ENCODE results near the gene NSF.

NSF gene

GRCh38 chr17:46803544-46803943 lies 213.1 kb downstream of the NSF start:
- ChIA-PET POLR2A (no interaction called here), CTCF (interaction anchor here (0.6 to 0.8 kb wide), 3 partner anchors 30 to 70 kb away, joined by 3 read pairs; no protein-coding TSS in a partner anchor)
- Histone ChIP-seq H3K4me1 (ENCODE audit: control insufficient read depth, insufficient read depth, low read length) (no peaks in the 10 kb centered on the region), H3K4me3 (ENCODE audit: low read depth, low read length) (no peak overlapping the region), H3K27ac (ENCODE audit: extremely low read depth, low read depth, low read length) (no peak overlapping the region), H3K9me3 (ENCODE audit: control insufficient read depth, insufficient read depth, low read depth, low read length) (no peaks in the 10 kb centered on the region), H3K36me3 (ENCODE audit: control insufficient read depth in 2 of 2, insufficient read depth in 1 of 2, low read length in 2 of 2) (no peaks in the 10 kb centered on the region)
- TF ChIP-seq ZNF391 (tag by site-specific recombination; IDR thresholded peaks at IDR 0.05; ENCODE audit: borderline replicate concordance, low read depth), result no peak
- TF ChIP-seq ZNF140 (tag by site-specific recombination; IDR thresholded peaks at IDR 0.05), result no peak
- no peak for TF ChIP-seq IKZF3 (tag by site-specific recombination; IDR thresholded peaks at IDR 0.05)
- TF ChIP-seq SALL2 (tag by site-specific recombination; IDR thresholded peaks at IDR 0.05; ENCODE audit: borderline replicate concordance), result no peak
- no peak for TF ChIP-seq ZNF16 (tag by site-specific recombination; IDR thresholded peaks at IDR 0.05; ENCODE audit: low read depth)
- no peak for TF ChIP-seq PRDM10 (tag by site-specific recombination; IDR thresholded peaks at IDR 0.05)
- TF ChIP-seq ZNF214 (tag by site-specific recombination; IDR thresholded peaks at IDR 0.05; ENCODE audit: borderline replicate concordance), result no peak
- TF ChIP-seq ZNF354C (tag by site-specific recombination; IDR thresholded peaks at IDR 0.05; ENCODE audit: borderline replicate concordance, low read depth), result no peak
- no peak for TF ChIP-seq ZNF548 (tag by site-specific recombination; IDR thresholded peaks at IDR 0.05)
- TF ChIP-seq ZNF157 (tag by site-specific recombination; IDR thresholded peaks at IDR 0.05), result no peak
- TF ChIP-seq ZBTB44 (tag by site-specific recombination; IDR thresholded peaks at IDR 0.05), result no peak
- TF ChIP-seq ZNF133 (tag by site-specific recombination; IDR thresholded peaks at IDR 0.05), result no peak
- no peak for TF ChIP-seq GLIS1 (tag by site-specific recombination; IDR thresholded peaks at IDR 0.05)
- TF ChIP-seq ZNF610 (tag by site-specific recombination; IDR thresholded peaks at IDR 0.05; ENCODE audit: borderline replicate concordance), result no peak
- TF ChIP-seq ZNF785 (tag by site-specific recombination; IDR thresholded peaks at IDR 0.05), result no peak
- TF ChIP-seq ZNF26 (tag by site-specific recombination; IDR thresholded peaks at IDR 0.05), result no peak
- no peak for TF ChIP-seq TSHZ1 (tag by site-specific recombination; IDR thresholded peaks at IDR 0.05; ENCODE audit: borderline replicate concordance)
- no peak for TF ChIP-seq ZNF423 (tag by site-specific recombination; IDR thresholded peaks at IDR 0.05)
- no peak for TF ChIP-seq ZNF513 (tag by site-specific recombination; IDR thresholded peaks at IDR 0.05)
- no peak for TF ChIP-seq ZNF530 (tag by site-specific recombination; IDR thresholded peaks at IDR 0.05; ENCODE audit: low read depth)
